Activated CD4-positive, alpha-beta T cell treated with anti-CD3 and anti-CD28 coated beads for 36 hours (primary cell): ENCODE results near the gene AOAH. TPM values are rescaled to one million over a fixed set of nuclear protein-coding genes. Genes with fewer than 3 reads are reported as not detected.
A peak's percentile ranks its signal among the peaks of the same experiment; 100 is the strongest.

Experiments used
- ATAC-seq: fragments of 200-7000 bp; cut with Tn5 transposase; one replicate; pipeline ENCODE4 v1.10.0; 2021; ENCODE audit warnings: mild to moderate bottlenecking, moderate library complexity
- CTCF ChIA-PET: fragments of 350-600 bp; sonication (Branson Sonifier 250); formaldehyde crosslinking; loops from one replicate; lab custom pipeline; 2021; ENCODE audit warnings: antibody characterized with exemption; lab: Charles Lee
- POLR2A ChIA-PET: fragments of 350-600 bp; sonication (Branson Sonifier 250); formaldehyde crosslinking; loops from one replicate; lab custom pipeline; 2021; ENCODE audit warnings: antibody characterized with exemption, inconsistent platforms; lab: Charles Lee
- DNase-seq: peaks from one replicate; pipeline ENCODE4 v3.0.0-alpha.2; 2020
- H3K27ac Mint-ChIP-seq: one replicate; pipeline ENCODE4 v1.8.0; 2021; ENCODE audit warnings: mixed read lengths
- H3K27me3 Mint-ChIP-seq: one replicate; pipeline ENCODE4 v1.8.0; 2021; ENCODE audit warnings: mixed read lengths
- H3K36me3 Mint-ChIP-seq: one replicate; pipeline ENCODE4 v1.8.0; 2021; ENCODE audit warnings: low read depth, mixed read lengths
- H3K4me1 Mint-ChIP-seq: one replicate; pipeline ENCODE4 v1.8.0; 2021; ENCODE audit warnings: mixed read lengths
- H3K4me3 Mint-ChIP-seq: one replicate; pipeline ENCODE4 v1.8.0; 2021; ENCODE audit warnings: mild to moderate bottlenecking, moderate library complexity, mixed read lengths
- H3K9me3 Mint-ChIP-seq: one replicate; pipeline ENCODE4 v1.8.0; 2021; ENCODE audit warnings: low read depth, mixed read lengths
- intact Hi-C, 2 experiments: fragments of 100-400 bp; cut with DNase I in 1 of 2; cut with micrococcal nuclease in 1 of 2; formaldehyde crosslinking; loops; one replicate each; pipeline versions ENCODE4 v1.14.2 to v1.15.1; 2022 to 2024; cut with DNase I, micrococcal nuclease
- total RNA-seq, 2 experiments: library from RNA; stranded (reverse); gene quantifications; one replicate each; pipeline ENCODE4 v1.2.3, GENCODE V29; 2021

AOAH gene
- total RNA-seq, 2 experiments from 2014 or later: 9.2 to 10.0 TPM

DNA sequence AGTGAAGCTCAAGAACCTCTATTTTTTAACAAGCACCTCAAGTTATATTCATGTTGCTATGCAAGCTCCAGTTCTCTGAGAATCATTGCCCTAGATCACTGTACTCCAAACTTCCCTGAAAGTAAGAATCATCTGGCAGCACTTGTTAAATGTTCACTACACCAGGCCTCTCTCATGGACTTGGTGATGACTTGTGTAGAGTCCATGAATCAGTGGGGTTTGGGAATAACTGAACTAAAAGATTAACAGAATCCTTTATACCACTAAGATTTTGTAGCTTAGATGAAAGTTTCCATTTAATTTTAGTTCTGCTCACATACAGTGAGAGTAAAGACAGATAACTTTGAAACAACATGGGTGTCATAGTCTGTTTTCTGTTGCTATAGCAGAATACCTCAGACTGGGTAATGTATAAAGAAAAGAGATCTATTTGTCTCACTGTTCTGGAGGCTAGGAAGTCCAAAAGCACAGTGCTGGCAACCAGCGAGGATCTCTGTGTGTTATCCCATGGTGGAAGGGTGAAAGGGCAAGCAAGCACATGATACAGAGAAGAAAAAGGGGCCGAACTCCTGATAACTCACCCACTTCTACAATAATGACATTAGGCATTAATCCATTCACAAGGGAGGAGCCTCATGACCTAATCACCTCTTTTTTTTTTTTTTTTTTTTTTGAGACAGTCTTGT, 27.9 kb upstream of the AOAH start:
- Mint-ChIP-seq H3K9me3 (no peaks in the 10 kb centered on the region), H3K36me3 (no peaks in the 10 kb centered on the region), H3K27me3 (no peaks in the 10 kb centered on the region), H3K27ac (no peak overlapping the region), H3K4me1 (peaks cover 17% of the 10 kb centered on the region), H3K4me3 (no peak overlapping the region)
- intact Hi-C loops: no loop called here
- ATAC-seq (no peak), DNase-seq (no peak)
- CTCF ChIA-PET: interaction anchor here (1.5 kb wide), 1 partner anchor 21 kb away, joined by 3 read pairs; no protein-coding TSS in a partner anchor
- POLR2A ChIA-PET: no interaction called here

DNA sequence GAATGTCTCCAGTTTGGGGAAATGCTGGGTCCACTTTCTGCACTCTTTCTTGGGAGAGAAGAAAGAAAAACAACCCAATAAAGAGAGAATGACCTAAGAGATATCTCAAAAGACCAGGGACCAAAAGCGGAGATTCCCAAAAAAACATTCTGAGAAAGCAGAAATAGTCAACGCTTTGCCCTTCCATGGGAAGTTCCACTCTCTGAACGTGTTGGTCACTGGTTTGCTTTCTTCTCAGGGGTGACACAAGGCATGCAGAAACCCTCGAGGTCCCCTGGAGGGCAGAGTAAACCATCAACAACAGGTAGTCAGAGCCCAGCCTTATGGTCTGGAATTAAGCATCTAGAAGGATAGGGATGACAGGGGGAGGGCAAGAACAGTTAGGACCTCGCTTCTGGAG, 26.2 kb upstream of the AOAH start:
- CTCF ChIA-PET: interaction anchor here (1.7 kb wide), 1 partner anchor 15 kb away, joined by 7 read pairs; no protein-coding TSS in a partner anchor
- Mint-ChIP-seq H3K27me3 (no peaks in the 10 kb centered on the region), H3K4me3 (no peak overlapping the region)

GRCh38 chr7:36749282-36749960, 25.1 kb upstream of the AOAH start:
- POLR2A ChIA-PET: no interaction called here
- Mint-ChIP-seq H3K4me3 (no peak overlapping the region), H3K36me3 (no peaks in the 10 kb centered on the region), H3K4me1 (peaks cover 19% of the 10 kb centered on the region), H3K27ac (no peak overlapping the region), H3K9me3 (no peaks in the 10 kb centered on the region), H3K27me3 (no peaks in the 10 kb centered on the region)
- CTCF ChIA-PET: interaction anchor here (1.7 kb wide), 1 partner anchor 14 kb away, joined by 7 read pairs; no protein-coding TSS in a partner anchor
- no peak for ATAC-seq
- no peak for DNase-seq
- intact Hi-C loops: no loop called here

More for the DNA sequence above, 26.2 kb upstream of the AOAH start:
- DNase-seq (no peak), ATAC-seq (no peak)
- Mint-ChIP-seq H3K27ac (no peak overlapping the region), H3K4me1 (peaks cover 19% of the 10 kb centered on the region), H3K9me3 (no peaks in the 10 kb centered on the region), H3K36me3 (no peaks in the 10 kb centered on the region)
- intact Hi-C loops: no loop called here
- POLR2A ChIA-PET: no interaction called here

GRCh38 chr7:36748017-36748487, 23.8 kb upstream of the AOAH start:
- Mint-ChIP-seq H3K4me3 (no peak overlapping the region), H3K27me3 (no peaks in the 10 kb centered on the region), H3K4me1 (peaks cover 19% of the 10 kb centered on the region), H3K27ac (no peak overlapping the region), H3K9me3 (no peaks in the 10 kb centered on the region), H3K36me3 (no peaks in the 10 kb centered on the region)
- intact Hi-C loops: no loop called here
- ATAC-seq (peak; percentile 66), DNase-seq (peak; percentile 34)
- CTCF ChIA-PET: interaction anchor here (0.6 to 1.4 kb wide), 2 partner anchors 12 to 742 kb away, joined by 3 to 4 read pairs; no protein-coding TSS in a partner anchor
- POLR2A ChIA-PET: interaction anchor here (0.6 kb wide), 2 partner anchors 308 to 388 kb away, joined by 3 read pairs; no protein-coding TSS in a partner anchor

GRCh38 chr7:36747280-36748016, 23.2 kb upstream of the AOAH start:
- CTCF ChIA-PET: interaction anchor here (0.6 to 1.4 kb wide), 4 partner anchors 11 to 741 kb away, joined by 3 to 4 read pairs (median 4); no protein-coding TSS in a partner anchor
- intact Hi-C loops: no loop called here
- ATAC-seq (no peak), DNase-seq (no peak)
- Mint-ChIP-seq H3K27me3 (no peaks in the 10 kb centered on the region), H3K4me3 (no peak overlapping the region), H3K27ac (no peak overlapping the region), H3K4me1 (peaks cover 19% of the 10 kb centered on the region), H3K36me3 (no peaks in the 10 kb centered on the region), H3K9me3 (no peaks in the 10 kb centered on the region)
- POLR2A ChIA-PET: interaction anchor here (0.6 kb wide), 1 partner anchor 308 kb away, joined by 3 read pairs; no protein-coding TSS in a partner anchor

DNA sequence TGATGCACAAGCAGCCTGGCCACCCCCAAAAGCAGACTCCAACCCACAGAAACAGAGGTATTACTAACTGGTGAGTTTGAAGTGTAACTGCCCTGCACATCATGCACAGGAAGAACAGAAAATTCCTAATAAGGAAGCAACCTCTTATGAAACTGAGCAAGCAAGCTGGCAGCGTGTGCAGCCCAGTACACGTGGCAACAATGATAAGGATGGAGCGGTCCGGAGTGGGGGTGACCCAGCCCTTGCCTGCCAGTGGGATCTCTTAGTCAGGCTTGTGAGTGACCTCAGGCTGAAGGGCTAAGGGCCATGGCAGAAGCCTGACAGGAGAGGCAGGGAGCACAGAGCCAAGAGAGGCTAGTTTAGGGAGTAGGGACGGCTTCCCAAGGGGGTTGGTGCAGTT, 22.1 kb upstream of the AOAH start:
- no peak for DNase-seq
- ATAC-seq: no peak
- no peak overlapping the region for H3K4me3 Mint-ChIP-seq
- ChIA-PET CTCF (interaction anchor here (0.7 to 1.4 kb wide), 2 partner anchors 10 to 482 kb away, joined by 4 read pairs; no protein-coding TSS in a partner anchor), POLR2A (no interaction called here)
- H3K36me3 Mint-ChIP-seq: no peaks in the 10 kb centered on the region
- intact Hi-C loops: no loop called here
- H3K4me1 Mint-ChIP-seq: peaks cover 19% of the 10 kb centered on the region
- H3K9me3 Mint-ChIP-seq: no peaks in the 10 kb centered on the region
- no peak overlapping the region for H3K27ac Mint-ChIP-seq
- no peaks in the 10 kb centered on the region for H3K27me3 Mint-ChIP-seq

- no peaks in the 10 kb centered on the region for H3K27me3 Mint-ChIP-seq
- ATAC-seq (no peak), DNase-seq (no peak)
- POLR2A ChIA-PET: no interaction called here
- CTCF ChIA-PET: interaction anchor here (0.7 to 1.4 kb wide), 2 partner anchors 61 to 305 kb away, joined by 3 to 6 read pairs; no protein-coding TSS in a partner anchor
- no peak overlapping the region for H3K4me3 Mint-ChIP-seq
- H3K9me3 Mint-ChIP-seq: no peaks in the 10 kb centered on the region
- H3K36me3 Mint-ChIP-seq: no peaks in the 10 kb centered on the region
- intact Hi-C loops: no loop called here
- peaks cover 11% of the 10 kb centered on the region for H3K4me1 Mint-ChIP-seq
- H3K27ac Mint-ChIP-seq: no peak overlapping the region
These were observed 18.8 kb upstream of the AOAH start for GRCh38 chr7:36742911-36743775.

DNA sequence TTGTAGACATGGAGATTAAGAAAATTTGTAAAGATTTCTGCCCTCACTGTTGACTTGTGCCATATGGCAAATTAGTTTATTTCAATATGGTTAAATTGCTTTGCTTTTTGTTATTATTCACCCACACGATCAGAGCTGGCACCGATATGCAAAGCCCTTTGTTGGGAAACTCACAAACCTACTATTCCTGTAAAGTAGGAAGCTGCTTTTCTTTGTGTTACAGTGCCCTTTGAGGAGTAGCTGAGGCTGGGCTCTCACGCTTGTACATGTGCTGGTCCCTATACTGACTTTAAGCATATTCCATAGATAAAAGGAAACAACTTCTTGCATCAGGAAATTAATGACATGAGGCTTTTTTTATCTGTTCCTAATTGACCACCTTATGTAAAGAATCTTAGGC, 17.6 kb upstream of the AOAH start:
- H3K27ac Mint-ChIP-seq: no peak overlapping the region
- ATAC-seq: no peak
- H3K4me1 Mint-ChIP-seq: peaks cover 4% of the 10 kb centered on the region
- no peaks in the 10 kb centered on the region for H3K27me3 Mint-ChIP-seq
- no peak for DNase-seq
- intact Hi-C loops: no loop called here
- no peaks in the 10 kb centered on the region for H3K9me3 Mint-ChIP-seq
- no peaks in the 10 kb centered on the region for H3K36me3 Mint-ChIP-seq
- ChIA-PET POLR2A (no interaction called here), CTCF (interaction anchor here (1.4 kb wide), 1 partner anchor 60 kb away, joined by 6 read pairs; no protein-coding TSS in a partner anchor)
- no peak overlapping the region for H3K4me3 Mint-ChIP-seq

DNA sequence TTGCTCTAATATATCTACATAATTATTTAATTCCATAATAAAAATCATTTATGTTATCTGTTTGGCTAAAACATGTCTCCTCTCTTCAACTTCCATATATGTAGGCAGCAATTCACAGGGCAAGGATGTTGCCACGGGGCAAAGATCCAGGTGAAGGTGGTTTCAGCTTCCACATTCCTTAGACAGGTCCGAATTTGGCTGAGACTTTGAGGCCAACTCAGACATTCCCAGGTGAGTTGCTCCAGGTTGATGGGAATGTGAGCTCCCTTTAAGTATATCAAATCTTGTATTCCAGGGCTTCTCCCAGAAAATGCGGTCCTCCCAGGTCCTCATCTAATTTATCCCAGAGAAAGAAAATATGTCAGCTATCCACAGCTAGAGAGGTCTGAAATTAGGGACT, 15.1 kb upstream of the AOAH start:
- intact Hi-C loops: no loop called here
- no peak for ATAC-seq
- Mint-ChIP-seq H3K27ac (no peak overlapping the region), H3K4me3 (no peak overlapping the region), H3K36me3 (no peaks in the 10 kb centered on the region), H3K27me3 (no peaks in the 10 kb centered on the region), H3K9me3 (no peaks in the 10 kb centered on the region), H3K4me1 (peaks cover 27% of the 10 kb centered on the region)
- ChIA-PET POLR2A (no interaction called here), CTCF (no interaction called here)
- DNase-seq: no peak

GRCh38 chr7:36736899-36737211, 12.6 kb upstream of the AOAH start:
- peak overlapping the region; percentile 67 for H3K27ac Mint-ChIP-seq
- H3K4me3 Mint-ChIP-seq: no peak overlapping the region
- DNase-seq (no peak), ATAC-seq (peak; percentile 50)
- no peaks in the 10 kb centered on the region for H3K27me3 Mint-ChIP-seq
- H3K9me3 Mint-ChIP-seq: peaks cover 8% of the 10 kb centered on the region
- ChIA-PET POLR2A (no interaction called here), CTCF (interaction anchor here (1.0 kb wide), 1 partner anchor 10 kb away, joined by 4 read pairs; no protein-coding TSS in a partner anchor)
- H3K4me1 Mint-ChIP-seq: peaks cover 32% of the 10 kb centered on the region
- no peaks in the 10 kb centered on the region for H3K36me3 Mint-ChIP-seq
- intact Hi-C loops: no loop called here
